NCI-H187 treated with DMSO at 0.1 percent for 48 hours (cell line): ENCODE results near the gene CEP41.
"Not testable (repeated sequence)": the region's sequence is repeated elsewhere in the genome, so short reads cannot be mapped to it uniquely, and the experiment has no call there.

Experiments
- DNase-seq: peaks from one replicate; lab custom pipeline; 2025; lab: John Stamatoyannopoulos, UW

The CEP41 gene

DNA sequence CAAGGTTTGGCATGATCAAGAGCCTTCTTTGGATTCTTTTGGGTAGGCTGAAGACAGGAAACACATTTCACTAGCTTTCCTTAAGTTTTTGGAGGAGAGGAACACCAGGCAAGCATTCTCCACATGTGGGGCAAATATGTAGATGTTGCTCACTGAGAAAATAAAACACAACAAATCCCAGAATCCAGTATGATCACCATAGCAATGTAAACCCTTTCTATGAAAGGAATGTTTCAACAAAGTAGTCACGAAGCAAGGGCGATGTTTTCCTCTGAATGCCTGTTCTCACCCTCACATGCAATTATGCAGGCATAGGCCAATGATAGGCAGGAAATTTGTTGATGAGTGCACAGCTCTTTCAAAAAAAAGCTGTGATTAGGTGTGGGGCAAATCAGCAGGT, 20.5 kb upstream of the CEP41 start:
- no peak for DNase-seq

DNA sequence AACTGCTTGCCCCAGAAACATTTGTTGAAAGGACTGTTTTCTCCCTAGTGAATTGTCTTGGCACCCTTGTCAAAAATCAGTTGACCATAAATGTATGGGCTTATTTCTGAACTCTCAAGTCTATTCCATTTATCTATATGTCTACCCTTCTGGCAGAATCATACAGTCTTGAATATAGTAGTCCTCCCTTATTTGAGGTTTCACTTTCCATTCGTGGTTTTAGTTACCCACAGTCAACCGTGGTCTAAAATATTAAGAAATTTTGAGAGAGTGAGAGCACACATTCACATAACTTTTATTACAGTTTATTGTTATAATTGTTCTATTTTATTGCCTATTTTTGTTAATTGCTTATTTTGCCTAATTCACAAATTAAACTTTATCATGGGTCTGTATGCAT, 17.4 kb upstream of the CEP41 start:
- DNase-seq: no peak

DNA sequence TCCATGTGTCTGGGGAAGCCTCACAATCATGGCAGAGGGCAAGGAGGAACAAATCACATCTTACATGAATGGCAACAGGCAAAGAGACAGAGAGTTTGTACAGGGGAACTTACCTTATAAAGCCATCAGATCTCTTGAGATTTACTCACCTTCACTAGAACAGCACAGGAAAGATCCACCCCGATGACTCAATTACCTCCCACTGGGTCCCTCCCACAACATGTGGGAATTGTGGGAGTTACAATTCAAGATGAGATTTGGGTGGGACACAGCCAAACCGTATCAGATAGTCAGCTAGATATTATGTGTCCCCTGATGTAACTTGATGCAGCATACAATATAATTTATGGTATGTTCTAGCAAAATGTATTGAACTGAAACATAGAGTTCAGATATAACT, 14.1 kb upstream of the CEP41 start:
- DNase-seq: no peak

DNA sequence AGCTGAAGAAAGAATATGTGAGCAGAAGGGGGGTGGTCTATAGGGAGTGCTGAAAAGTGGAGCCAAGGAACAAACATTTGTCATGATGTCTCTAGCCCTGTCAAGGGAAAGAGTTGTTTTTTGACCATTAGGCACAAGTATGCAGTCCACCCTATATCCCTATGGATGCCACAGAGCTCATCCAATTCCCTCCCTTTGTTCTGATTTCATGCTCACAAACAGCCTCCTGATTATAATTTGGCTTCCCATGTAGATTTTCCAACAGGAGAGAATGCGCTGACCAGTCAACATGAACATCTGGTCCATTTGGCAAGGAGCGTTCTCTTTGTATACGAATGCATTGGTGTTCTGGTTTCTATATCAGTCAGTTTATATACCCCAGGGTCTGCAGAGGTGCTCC, 12.1 kb upstream of the CEP41 start:
- no peak for DNase-seq

DNA sequence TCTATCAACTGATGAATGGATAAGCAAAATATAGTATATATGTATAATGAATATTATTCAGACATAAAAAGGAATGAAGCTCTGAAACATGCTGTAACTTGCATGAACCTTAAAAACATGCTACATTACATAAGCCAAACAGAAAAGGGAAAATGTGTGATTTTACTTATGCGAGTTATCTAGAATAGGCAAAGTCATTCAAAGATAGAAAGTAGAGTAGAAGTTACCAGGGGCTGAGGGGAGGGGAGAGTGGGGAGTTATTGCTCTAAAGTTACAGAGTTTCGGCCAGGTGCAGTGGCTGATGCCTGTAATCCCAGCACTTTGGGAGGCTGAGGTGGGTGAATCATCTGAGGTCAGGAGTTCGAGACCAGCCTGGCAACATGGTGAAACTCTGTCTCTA, 10.5 kb upstream of the CEP41 start:
- not testable (repeated sequence) for DNase-seq

DNA sequence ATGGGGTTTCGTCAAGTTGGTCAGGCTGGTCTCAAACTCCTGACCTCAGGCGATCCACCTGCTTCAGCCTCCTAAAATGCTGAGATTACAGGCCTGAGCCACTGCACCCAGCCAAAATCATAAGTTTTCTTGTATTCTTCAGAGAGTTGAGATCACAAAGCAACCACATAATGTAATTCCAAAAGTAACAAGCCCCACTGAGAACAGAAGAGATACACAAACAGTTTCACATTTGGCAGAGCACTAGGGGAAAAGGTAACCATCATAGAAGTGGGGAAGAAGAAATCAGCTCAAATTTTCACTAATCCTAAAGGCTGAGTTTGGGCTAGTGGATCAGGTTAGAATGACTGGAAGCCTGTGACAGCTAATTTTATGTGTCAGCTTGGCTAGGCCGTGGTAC, 5.4 kb upstream of the CEP41 start:
- no peak for DNase-seq

DNA sequence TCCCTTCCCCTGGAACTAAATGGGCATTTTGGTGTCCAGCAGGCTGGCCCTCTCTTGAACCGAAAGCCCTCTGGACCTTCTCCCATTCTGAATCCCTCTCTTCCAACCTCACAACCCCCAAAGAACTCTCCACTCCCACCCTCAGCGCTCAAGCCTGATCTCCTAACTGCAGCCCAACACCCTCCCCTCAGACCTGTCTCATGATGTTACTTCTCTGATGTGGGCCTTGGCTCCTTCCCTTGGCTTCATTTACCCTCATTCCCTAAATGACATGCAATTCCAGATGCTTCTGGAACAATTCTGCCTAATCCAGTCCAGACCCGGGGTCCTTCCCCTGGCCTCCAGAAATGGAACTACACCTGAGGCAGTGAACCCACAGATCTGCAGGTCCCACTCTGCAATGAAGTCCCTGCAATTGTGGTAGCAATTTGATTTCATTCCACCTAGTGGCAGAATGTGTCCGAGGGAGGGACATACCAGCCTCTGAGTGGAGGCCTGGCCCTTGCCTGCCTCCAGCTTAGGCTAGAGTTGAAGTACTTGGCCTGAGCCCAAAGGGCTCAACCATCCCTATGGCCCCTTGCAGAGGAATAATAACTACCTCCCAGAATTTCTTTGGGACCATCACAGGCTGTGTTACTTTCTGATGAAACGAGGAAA, 4.1 kb upstream of the CEP41 start:
- no peak for DNase-seq

DNA sequence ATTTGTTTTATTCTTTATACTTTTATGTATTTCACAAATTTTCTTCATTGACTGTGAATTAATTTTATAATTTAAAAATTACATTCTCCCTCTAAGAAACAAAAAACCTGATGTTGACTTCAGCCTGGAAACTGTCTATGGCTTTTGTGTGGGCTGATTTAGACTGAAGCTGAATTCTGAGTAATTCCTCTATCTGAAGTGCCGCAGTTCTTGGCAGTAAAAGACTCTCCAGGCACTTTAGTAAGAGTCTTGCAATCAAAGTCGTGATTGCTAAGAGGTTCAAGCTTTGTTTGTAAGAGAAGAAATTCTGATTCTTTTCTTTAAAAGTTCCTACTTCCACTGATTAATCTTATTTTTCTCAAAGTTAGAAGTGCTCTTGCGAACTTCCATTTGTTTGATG, 3.4 kb upstream of the CEP41 start:
- DNase-seq: no peak

DNA sequence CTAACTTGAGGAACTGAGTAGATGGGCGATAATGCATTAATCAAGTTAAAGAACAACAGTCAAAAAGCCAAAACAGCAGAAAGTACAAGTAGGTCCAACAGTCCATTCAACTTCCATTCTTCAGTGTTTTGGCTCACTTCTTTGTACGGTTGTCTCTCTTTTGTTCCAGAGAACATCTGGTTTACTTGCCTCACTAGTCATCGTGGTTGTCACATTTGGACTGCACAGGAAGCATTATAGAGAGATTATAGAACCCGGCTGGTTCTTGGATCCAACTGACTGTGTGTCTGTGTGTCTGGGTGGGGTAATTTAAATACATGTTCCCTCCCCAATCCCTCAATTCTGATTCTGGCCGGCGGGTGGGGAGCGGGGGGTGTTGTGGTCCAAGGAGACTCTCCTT, 1.8 kb upstream of the CEP41 start:
- no peak for DNase-seq

DNA sequence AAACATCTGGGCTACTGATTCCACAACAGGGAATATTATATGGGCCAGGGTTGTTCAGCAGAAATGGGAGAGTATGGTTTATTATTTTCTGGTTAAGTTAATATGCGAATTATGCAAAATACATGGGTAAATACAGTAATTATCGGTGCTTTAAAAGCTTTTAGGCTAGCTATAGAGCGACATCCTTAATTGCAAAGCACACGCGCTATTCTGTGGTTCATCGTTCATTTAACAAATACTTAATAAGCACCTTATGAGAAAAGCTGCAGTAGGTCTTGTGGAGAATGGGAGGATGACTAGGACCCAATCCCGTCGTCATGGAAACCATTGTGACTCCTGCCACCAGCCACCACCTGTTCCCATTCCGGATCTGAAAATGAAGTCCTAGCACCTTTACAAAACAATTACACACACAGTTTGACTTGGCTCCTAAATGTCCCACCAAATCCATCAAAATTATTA, 623 bp upstream of the CEP41 start:
- DNase-seq: peak; percentile 93

DNA sequence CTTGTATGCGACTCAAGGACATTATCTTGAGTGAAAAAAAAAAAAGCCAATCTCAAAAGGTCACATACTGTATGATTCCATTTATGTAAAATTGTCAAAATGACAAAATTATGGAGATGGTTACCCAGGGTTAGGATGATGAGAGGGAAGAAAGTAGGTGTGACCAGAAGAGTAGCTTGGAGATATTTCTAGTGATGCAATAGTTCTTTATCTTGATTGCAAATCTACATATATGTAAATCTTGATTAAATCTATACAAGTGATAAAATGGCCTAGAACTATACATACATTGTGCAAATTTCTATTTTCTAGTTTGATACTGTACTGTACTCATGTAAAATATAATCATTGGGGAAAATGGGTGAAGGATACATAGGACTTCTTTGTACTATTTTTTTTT, 4.6 kb downstream of the CEP41 start:
- DNase-seq: no peak

DNA sequence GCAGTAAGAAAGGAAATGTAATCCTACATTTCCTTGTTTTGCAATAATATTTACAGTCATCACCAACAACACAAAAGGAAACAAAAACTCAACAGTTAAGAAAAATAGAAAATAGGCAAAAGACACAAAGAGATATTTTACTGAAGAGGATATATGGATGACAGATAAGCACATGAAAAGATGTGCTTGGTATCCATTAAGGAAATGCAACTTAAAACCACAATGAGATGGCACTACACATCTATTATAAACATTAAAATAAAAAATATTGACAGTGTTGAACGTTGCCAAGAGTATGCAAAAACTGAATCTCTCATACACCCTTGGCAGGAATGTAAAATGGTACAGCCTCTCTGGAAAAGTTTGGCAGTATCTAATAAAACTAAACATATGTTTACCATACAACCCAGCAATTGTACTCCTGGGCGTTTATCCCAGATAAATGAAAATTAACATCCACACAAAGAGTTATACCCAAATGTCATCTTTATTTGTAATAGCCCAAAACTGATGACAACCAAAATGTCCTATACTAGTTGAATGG, 5.4 kb downstream of the CEP41 start:
- DNase-seq: no peak

DNA sequence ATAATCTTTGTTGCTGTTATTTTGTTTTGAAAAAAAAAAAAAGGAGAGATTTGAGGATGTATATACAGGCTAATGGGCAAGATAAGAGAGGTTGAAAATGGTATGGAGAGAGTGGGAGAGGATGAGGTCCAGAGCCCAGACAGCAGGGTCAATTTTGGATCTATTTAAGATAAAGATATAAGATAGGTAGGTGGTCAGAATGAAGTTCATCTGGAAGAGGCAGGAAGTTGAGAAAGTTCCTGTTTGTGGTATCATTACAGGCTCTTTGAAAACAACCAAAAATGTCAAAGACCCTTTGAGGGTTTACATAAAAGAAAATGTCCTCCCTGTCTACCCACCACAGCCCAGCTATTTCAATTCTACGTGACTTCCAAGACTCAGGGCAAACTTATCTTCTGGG, 7.5 kb downstream of the CEP41 start:
- DNase-seq: no peak

DNA sequence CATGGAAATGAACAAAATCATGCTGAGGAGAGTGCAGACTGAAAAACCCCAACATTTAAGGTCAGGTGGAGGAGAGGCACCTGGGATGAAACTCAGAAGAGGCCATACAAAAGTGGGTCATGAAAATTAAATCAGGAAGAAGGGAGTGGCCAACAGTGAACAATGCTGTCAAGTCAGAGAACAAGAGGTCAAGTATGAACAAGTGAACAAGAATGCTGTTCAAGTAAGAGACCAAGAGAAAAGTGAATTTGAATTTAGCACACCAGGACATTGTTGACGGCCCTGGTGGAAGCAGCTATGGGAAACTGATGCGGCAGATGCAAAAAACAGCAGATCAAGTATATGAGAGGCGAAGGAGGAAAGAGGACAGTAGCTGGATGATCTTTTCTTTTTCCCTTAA, 7.9 kb downstream of the CEP41 start:
- DNase-seq: no peak

DNA sequence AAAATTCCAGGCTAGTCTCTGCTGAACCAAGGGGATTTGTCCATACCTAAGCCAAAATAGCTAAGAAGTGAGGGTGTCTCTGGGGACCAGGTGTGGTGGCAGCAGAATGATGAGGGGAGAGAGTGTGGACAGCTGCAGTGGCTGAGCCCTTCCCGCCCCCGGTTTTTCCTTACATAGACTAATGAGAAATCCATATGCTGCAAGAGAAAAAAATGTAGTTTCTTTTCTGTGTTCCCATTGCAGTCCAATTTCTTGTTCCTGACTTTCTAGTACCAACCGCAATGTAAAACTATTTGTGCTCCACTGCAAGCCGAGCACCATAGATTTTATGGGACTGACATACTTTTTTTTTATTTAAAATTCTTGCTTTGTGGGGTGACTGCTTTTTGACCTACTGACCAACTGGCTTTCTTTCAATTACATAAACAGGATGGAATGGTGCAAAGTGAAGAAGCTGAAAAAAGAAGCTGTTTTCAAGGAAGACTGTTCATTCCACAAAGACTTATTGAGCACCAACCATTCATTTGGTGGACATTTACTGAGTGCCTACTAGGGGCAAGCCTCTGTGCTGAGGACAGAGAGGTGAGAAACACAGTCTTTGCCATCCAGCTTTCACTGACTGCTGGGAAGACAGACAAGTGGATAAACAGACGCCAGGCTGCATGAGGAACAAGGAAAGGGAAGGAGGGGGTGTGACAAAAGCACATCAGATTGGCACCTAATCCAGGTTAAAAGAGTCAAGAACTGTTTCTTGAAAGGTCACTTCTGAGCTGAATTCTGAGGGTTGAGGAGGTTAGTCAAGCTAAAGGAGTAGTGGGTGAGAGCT, 9.8 kb downstream of the CEP41 start:
- peak; percentile 82 for DNase-seq

DNA sequence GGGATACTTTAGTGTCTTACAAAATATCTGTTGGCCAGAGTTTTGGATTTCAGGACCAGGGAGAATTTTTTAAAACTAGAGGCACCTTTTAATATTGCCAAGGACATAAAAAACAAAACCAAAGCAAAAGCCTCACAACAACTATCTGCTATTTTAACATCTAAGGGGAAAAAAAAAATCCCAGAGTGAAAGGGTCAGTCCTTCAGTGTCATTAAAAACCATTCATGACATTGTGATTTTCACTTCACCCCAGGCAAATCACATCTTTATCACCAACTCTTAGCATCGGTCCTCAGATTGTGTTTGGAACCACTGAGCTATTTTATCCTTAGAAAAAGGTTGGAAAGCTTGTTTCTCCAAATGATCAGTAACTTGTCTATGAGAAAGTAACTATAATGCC, 10.7 kb downstream of the CEP41 start:
- no peak for DNase-seq

DNA sequence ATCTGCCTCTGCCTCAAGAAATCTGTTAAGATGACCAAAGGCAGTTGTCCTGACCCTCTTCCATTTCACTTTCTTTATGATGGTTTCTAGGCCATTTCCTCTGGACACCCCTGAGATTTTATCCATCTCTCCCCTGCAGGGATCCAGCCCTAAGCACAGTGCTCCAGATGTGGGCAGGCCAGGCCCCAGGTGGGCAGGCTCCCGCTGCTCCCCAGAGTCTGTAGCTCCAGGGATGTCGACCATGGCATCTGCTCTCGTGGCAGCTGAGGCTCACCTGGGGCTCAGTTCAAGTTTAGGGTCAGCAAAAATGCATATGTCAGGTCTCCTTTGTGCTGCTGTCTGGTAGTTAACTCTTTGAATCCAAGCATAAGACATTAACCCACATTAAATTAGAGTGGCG, 11.8 kb downstream of the CEP41 start:
- no peak for DNase-seq

DNA sequence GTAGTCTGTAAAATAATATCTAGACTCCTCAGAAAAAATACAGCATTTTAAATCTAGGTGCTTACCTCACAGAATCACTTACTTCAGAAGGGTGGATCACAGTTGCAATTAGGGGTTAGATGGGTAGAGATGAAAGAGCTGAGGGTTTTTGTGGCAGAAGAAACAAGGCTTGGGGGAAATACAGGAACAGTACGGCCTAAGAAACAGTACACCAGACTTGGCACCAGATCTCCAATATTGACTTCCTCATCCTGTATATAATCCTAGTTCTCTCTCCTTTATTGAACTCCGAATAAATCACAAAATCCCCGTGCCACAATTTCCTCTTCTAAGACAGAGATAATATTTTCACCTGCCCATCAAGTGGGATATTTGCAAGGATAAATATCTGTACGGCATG, 14.3 kb downstream of the CEP41 start:
- no peak for DNase-seq

DNA sequence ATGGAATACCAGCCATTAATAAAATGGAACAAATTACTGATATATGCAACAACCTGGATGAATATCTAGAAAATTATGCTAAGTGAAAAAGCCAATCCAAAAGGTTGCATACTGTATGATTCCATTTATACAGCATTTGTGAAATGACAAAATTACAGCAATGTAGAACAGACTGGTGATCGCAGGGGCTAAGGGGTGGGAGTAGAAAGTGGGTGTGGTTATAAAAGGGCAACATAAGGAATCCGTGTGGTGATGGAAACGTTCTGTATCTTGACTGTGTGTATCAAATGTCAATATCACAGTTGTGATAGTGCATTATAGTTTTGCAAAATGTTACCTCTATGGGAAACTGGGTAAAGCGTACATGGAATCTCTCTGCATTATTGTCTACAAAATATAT, 15.0 kb downstream of the CEP41 start:
- no peak for DNase-seq

DNA sequence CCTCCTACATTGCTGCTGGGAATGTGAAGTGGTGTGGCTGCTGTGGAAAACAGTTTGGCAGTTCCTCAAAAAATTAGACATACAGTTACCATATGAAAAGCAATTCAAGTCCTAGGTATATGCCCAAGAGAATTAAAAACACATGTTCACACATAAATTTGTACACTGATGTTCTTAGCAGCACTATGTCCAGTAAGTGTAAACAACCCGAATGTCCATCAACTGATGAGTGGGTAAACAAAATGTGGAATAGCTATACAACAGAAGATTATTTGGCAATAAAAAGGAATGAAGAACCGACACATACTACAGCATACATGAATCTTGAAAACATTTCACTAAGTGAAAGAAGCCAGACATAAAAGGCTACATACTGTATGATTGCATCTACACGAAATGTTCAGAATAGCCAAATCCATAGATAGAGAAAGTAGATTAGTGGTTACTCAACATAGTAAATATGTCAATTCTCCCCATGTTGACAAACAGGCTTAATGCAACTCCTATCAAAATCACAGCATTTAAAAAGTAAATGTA, 17.2 kb downstream of the CEP41 start:
- DNase-seq: no peak

DNA sequence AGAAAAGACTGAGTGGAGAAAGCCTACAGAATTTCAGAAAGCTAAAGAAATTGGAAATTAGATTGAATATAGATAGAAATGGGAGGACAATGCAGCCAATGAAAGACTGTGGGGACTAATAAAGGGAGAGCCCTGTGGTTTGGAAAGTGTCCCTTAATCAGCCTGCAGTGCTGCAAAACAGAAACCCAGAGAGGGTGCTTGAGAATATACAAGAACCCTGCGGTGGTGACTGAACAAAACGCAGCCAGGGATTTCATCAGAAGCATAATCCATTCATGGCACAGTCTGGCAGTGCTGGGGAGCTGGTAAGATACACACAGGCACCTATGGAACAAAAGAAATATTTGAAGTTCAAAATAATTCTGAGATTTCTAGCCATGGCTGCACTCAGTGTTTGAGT, 19.1 kb downstream of the CEP41 start:
- DNase-seq: peak; percentile 95

DNA sequence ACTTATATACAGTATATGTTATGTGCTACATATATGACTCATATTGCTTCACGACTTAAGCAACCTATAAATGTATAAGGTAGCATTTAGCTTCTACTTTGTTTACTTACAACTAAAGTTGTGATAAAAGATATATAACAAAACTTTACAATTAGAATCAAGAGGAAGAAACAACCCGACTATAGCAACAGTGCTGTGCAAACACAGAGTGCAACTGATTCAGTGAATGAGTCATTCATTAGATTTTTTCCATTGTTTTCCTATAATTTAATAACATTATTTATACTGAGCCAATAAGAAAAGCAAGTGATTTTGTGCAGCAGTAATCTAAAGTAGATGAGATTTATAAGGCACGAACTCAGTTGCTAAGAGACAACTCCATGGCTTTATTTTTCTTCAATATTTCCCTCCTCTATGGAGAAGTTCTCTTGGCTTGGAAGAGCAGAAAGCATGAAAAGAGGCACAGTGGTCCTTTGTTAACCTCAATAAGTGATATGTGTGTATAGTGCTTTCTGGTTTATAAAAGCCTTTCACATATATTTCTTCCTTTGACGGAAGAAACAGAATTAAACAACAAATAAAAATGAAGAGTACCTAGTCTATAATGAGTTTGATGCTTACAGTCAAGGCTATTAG, 19.8 kb downstream of the CEP41 start:
- DNase-seq: no peak

DNA sequence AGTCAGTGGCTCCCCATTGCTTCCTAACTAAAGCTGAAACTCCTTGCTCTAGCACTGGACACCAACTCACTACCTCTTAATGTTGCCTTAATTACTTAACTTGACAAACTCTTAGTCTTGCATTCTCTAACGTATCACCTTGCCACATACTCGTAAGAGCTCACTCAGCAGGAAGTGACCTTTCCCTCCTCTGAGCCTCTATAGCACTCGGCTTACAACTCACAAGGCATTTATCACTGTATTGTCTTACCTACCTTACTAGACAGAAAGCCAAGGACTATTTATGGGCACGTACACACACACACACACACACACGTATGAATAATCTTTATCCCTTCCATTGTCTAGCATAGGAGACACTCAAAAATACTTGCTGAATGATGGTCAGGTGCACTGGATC, 21.2 kb downstream of the CEP41 start:
- peak; percentile 91 for DNase-seq
